Iris pigment epithelial cell (primary cell): ENCODE results near the gene CHD2.
A peak's percentile ranks its signal among the peaks of the same experiment; 100 is the strongest.

Experiments used
- DNase-seq: peaks from one replicate; pipeline ENCODE4 v3.0.0-alpha.2; 2011; ENCODE audit warnings: low read depth

The CHD2 gene

DNA sequence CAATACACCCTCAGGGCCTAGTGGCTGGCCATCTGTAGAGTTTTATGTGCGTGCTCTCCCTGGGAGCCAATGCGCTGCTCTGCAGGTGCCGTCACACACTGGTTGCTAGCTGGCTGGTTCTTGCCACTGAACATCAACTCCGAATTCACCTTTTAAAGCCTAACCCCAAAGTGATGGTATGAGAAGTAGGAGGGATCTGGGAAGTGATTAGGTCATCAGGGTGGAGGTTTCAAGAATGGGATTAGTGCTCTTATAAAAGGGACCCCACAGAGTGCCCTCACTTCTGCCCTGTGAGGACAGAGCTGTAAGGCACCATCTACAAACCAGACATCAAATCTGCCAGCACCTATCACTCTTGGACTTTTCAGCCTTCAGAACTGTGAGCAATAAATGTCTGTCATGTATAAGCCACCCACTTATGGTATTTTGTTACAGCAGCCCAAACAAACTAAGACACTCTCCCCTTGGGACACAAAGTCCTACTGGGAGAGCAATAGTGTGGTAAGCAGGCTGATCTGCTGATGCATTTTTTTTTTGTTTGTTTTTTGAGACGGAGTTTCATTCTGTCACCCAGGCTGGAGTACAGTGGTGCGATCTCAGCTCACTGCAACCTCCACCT is 168.6 kb downstream of the CHD2 start:
- no peak for DNase-seq

DNA sequence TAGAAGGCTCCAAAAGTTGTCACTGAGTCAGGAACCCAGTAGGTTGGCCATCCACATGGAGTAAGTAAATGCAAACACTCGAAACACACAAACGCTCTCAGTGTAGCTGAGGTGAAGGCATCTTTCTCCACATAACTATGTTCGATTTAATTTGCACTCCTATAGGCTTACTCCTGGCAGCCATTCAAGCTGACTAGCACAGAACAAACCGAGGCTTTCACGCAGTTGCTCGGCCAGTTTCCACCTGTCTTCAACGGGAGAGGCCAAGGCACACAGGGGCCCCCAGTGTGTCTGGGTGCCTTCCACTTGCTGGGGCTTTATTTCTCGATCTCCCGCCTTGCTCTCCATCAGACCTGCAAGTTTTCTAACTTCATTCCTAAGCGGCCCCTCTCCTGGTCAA is 170.0 kb downstream of the CHD2 start:
- DNase-seq, result no peak

DNA sequence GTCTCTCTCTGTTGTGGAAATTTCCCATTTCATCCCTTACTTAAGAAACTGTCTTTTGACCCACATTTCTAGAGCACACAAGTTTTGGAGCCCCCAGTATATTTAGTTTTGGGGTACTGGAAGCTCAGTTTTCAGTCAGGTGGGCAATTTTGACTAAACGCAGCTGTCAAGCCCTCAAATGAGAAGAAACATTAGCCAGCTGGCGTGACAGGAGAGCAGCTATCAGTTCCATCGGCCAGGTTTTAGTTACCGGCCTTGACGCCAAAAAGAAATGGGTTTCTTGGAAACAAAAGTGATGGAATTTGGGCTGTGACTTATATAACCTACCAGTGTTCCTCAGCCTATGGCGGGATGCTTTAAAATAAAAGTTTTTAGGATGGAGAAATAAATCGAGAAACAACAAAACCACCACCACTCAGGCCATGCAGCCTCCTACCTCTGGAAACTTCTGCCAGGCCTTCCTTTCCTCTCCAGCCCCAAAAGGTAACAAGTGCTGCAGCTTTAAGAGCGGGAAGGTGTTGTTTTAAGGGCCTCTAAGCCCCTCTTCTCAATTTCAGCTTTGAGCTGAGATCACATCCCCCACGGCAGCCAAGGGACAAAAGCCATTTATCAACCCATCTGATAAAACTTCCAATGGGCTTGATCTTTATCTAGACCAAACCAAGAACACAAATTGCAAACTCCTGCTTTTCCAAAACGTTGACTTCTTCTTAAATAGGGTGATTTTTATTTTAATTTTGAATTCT is 170.6 kb downstream of the CHD2 start:
- no peak for DNase-seq

DNA sequence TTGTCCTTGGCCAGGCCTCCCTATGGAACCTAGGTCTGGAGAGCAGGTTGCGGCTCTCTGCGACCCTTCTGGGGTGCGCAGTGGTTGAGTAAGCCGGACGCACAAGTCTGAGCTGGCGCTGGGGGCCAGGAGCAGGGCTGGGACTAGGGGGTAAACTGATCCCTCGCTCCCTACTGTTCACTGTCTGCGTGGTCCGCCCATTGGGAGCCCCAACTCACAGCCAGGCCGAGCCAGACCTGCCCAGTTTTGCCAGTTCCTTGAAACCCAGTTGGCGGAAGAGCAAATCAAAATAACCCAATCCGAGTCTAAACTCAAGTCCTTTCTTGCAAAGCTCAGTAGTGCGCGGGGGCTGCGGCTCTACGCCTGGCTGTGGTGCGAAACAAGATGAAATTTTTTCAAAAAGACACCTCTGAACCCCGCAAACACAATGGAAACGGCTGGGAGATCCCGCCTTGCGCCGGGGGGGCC is 171.4 kb downstream of the CHD2 start:
- peak; percentile 24 for DNase-seq

DNA sequence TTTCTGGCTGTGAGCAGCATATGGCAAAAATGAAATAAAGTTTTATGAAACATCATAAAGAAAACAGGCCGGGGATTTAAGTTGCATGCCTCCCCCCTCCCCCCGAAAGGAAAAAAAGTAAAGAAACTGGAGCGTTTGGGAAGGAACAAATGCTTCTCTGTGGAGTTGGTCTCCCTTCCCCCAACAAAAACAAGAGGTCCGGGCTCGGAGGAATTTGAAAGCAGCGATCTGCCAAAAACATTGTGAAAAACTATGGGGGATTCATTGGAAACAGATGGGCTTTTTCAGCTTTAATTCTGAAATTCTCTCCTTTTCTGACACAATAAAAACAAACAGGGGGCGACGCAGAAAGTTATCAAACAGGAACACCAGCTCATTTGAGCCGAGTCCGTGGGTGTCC is 171.9 kb downstream of the CHD2 start:
- peak; percentile 48 for DNase-seq

DNA sequence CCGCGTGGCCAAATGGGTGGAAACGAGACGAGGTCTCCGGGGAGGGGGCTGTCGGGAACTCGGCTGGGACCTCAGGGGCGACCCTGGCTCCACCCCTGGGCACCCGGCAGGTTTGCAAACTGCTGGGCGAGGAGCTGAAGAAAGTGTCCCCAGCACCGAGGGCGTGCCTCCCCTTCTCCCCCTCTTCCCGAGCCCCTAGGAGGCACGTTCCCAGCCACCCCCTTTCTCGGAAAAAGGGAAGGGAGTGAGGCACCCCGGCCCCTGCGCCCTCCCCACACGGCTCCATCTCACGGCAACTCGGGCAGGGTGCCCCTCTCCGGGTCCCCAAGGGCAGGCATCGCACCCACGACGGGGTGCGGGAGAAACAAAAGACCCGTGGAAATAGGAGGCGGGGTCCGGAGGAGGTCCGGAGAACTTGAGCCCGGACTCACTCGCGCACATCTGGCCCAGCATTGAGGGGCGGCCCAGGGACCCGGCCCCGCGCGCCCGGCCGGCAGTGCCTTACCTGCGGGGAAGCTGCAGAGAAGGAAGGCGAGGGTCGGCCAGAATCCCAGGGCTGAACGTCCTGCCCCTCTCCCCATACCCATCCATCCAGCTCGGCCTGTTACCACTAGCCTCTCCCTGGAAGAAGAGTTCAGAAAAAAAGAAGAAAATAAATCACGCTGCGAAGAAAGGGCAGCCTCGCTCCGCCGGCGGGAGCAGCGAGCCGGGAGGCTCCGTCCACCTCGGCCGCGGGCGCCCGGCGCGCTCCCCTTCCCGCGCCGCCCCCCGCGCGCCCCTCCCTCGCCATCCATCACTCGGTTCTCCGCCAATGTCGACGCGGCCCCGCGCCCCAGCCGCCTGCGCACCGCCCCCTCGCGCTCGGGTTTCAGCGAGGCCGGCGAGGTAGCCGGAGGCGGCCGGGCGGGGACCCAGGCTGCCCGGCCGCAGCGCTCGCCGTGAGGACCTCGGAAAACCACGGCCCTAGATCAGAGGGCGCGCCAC is 172.6 kb downstream of the CHD2 start:
- peak; percentile 74 for DNase-seq

DNA sequence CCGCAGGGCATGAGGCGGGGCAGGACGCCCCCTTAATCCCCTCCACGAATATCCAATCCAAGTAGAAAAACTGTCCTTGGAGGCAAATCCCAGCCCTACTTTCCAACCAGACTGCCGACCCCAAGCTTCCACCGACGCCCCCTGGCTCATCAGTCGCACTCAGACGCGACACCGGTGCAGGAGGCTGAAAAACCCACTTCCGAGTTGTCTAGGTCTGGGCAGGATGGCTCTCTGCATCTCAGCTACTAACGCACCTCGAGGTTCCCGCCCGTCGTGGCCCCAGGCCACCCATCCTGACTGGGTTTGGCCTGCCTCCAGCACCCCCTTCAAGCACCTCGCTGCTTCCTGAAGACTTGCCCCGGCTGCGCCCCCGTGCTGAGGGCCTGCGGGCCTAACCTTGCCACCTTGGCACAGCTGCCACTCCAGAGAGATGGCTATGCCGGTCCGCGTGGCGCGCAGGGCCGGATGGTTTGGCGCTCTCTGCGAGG is 173.4 kb downstream of the CHD2 start:
- DNase-seq, result no peak

DNA sequence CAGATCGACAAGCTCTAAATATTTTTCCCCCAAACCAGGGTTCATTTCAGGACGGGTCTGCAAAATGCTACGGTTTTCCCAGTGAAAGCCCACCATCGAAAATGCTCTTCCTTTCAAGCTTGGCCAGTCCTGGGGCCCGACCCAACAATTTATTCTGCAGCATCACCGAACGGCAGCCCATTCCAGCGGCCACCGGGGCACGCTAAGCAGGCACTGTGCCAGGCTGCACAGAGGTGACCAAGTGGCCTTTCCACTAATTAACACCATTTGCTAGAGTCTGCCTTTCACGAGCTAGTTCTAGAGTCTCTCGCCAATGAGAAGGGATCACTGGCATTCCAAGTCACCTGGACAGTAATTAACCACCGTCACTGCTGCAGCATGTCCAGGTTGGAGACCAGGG is 174.5 kb downstream of the CHD2 start:
- DNase-seq, result no peak

DNA sequence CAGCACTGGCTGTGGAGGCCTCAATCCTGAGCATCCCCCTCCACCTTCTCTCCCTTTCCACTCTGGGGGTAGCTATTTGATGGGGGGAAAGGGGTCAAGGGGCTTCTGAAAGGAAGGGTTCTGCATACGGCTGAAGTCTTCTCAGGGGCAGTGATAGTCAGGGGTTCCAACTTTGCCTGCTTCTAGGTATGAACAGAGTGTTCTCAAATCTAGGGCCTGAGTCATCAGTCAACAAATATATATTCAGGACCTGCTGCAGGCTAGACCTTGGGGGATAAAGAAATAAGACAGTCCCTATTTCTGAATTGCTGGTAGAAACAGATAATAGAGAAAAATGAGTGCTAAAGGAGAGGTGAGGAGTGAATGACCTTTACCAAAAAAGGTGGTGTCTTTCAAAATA is 176.1 kb downstream of the CHD2 start:
- DNase-seq, result no peak

DNA sequence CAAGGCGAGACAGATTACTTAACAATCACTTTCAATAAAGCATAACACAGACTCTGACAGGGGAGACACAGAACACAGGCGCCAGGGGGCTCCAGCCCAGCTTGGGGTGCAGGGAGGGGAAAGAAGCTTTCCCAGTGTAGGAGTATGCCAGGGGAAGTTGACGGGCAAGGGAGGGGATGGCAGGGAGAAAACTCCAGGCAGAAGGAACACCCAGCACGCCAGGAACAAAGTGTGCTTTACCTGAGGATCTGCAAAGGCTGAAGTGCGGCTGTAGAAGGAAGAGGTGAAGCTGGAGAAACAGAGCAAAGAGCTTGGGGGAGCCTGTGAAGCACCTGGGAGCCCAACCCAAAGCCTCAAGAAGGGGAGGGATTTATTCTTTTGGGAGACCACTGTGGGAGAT is 176.8 kb downstream of the CHD2 start:
- DNase-seq, result no peak
